ENCODE data around the gene TIFAB. TPM values are rescaled to one million over a fixed set of nuclear protein-coding genes. Genes with fewer than 3 reads are reported as not detected.

TIFAB gene
- total RNA-seq, 2 donors from 2014 or later: not detected

GRCh38 chr5:135476615-135477581 is 24.7 kb upstream of the TIFAB start:
- H3K27me3 ChIP-seq (replicated peaks; ENCODE audit: insufficient read depth): no peaks in the 10 kb centered on the region
- no peak for DNase-seq (ENCODE audit: low spot score)
- intact Hi-C loops (cut with DNase I): no loop called here
- no peak overlapping the region for H3K4me3 ChIP-seq
- 63% methylated on average over 24 of the region's 24 CpGs for WGBS
- no peaks in the 10 kb centered on the region for H3K36me3 ChIP-seq
- no peaks in the 10 kb centered on the region for H3K9me3 ChIP-seq
- no peaks in the 10 kb centered on the region for H3K4me1 ChIP-seq (replicated peaks)
- no peak overlapping the region for H3K27ac ChIP-seq
- TF ChIP-seq POLR2AphosphoS5 (IDR thresholded peaks at IDR 0.05): no peak
- TF ChIP-seq POLR2A (IDR thresholded peaks at IDR 0.05): no peak
- no peak for TF ChIP-seq CTCF (IDR thresholded peaks at IDR 0.05)

DNA sequence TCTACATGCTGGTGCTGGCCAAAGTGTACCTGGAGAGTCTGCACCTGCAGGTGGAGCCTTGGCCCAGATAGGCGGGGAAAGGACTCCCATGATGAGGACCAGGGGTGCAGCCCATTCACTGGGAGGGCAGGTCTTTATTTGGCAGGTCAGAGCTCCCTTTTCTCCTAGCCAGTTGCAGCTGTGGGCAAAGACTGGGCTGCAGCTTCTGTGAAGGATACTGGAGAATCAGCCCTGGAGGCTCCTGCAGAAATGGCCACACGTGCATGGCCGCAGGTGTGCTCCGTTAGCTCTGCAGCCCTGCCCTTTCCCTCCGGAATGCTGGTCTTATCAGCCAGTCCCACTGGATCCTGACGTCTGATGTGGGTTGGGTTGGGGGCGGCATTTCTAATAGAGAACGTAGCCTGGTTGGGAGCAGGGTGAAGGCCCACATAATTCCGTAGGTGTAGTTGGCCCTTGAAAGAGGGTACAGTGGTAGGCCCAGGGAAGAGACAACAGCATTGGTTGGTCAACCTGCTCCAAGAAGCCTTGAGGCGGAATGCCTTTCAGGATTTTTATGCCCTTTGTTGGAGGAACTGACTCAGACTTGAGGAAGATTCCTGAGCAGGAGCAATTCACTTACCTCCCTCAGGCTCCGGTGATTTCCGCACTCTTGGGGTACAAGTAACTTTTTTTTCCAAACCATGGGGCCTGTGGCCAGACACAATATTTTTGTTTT is 22.0 kb upstream of the TIFAB start:
- H3K9me3 ChIP-seq: no peaks in the 10 kb centered on the region
- TF ChIP-seq POLR2A (IDR thresholded peaks at IDR 0.05): no peak
- TF ChIP-seq CTCF (IDR thresholded peaks at IDR 0.05): no peak
- TF ChIP-seq POLR2AphosphoS5 (IDR thresholded peaks at IDR 0.05): no peak
- no peak overlapping the region for H3K4me3 ChIP-seq
- 92% methylated on average over 12 of the region's 12 CpGs for WGBS
- H3K27ac ChIP-seq: no peak overlapping the region
- no peak for DNase-seq (ENCODE audit: low spot score)
- H3K36me3 ChIP-seq: no peaks in the 10 kb centered on the region
- no peaks in the 10 kb centered on the region for H3K4me1 ChIP-seq (replicated peaks)
- no peaks in the 10 kb centered on the region for H3K27me3 ChIP-seq (replicated peaks; ENCODE audit: insufficient read depth)
- intact Hi-C loops (cut with DNase I): no loop called here

- Histone ChIP-seq H3K9me3 (no peaks in the 10 kb centered on the region), H3K36me3 (no peaks in the 10 kb centered on the region)
Observed at GRCh38 chr5:135472141-135472540, 20.0 kb upstream of the TIFAB start.

DNA sequence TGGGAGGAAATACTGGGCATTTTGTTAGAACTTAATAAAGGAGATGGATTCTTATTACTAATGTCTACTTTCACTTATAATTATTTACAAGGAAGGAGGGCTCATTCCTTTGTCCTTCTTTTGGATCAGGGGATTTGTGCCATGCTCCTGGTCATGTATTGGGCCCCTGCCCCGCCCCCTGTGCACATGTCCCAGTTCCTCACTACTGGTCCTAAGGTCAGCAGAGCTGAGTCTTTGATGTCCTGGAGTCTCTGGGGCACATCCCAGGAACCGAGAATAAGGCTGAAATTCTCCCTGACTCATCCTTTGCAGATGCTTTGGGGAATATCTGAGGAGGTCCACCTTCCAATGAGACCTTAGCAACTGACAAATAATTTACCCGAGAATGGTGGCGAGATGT is 19.6 kb upstream of the TIFAB start:
- Histone ChIP-seq H3K27me3 (replicated peaks; ENCODE audit: insufficient read depth) (no peaks in the 10 kb centered on the region), H3K9me3 (no peaks in the 10 kb centered on the region), H3K27ac (no peak overlapping the region), H3K36me3 (no peaks in the 10 kb centered on the region), H3K4me1 (replicated peaks) (no peaks in the 10 kb centered on the region), H3K4me3 (no peak overlapping the region)
- intact Hi-C loops (cut with DNase I): no loop called here
- WGBS: 93% methylated on average over 4 of the region's 4 CpGs
- no peak for TF ChIP-seq POLR2AphosphoS5 (IDR thresholded peaks at IDR 0.05)
- no peak for TF ChIP-seq POLR2A (IDR thresholded peaks at IDR 0.05)
- no peak for TF ChIP-seq CTCF (IDR thresholded peaks at IDR 0.05)
- no peak for DNase-seq (ENCODE audit: low spot score)

More at GRCh38 chr5:135472141-135472540, 20.0 kb upstream of the TIFAB start:
- no peak overlapping the region for H3K27ac ChIP-seq
- 88% methylated on average over 5 of the region's 5 CpGs for WGBS
- no peaks in the 10 kb centered on the region for H3K27me3 ChIP-seq (replicated peaks; ENCODE audit: insufficient read depth)
- H3K4me3 ChIP-seq: no peak overlapping the region
- intact Hi-C loops (cut with DNase I): no loop called here
- no peaks in the 10 kb centered on the region for H3K4me1 ChIP-seq (replicated peaks)
- TF ChIP-seq POLR2A (IDR thresholded peaks at IDR 0.05): no peak
- TF ChIP-seq POLR2AphosphoS5 (IDR thresholded peaks at IDR 0.05): no peak
- no peak for TF ChIP-seq CTCF (IDR thresholded peaks at IDR 0.05)
- DNase-seq (ENCODE audit: low spot score): no peak
